Stimulated activated naive B cell treated with anti-CD40 and anti-IgM and Interleukin-4, amounts not matched to agents 10 μg/mL and 1 μg/mL and 100 μg/mL, for 72 hours (primary cell): ENCODE measurements around the gene BIRC7.

ENCODE experiments used
- ATAC-seq, 2 donors: fragments of 150-1000 bp; cut with Tn5 transposase; replicated peaks; 2 replicates each; pipeline ENCODE4 v1.10.0; 2021; ENCODE audit warnings: moderate library complexity in 1 of 2
- DNase-seq: peaks from one replicate; pipeline ENCODE4 v3.0.0; 2021
- H3K27ac Mint-ChIP-seq: one replicate; pipeline ENCODE4 v1.8.0; 2022; ENCODE audit warnings: mild to moderate bottlenecking, mixed read lengths
- H3K27me3 Mint-ChIP-seq, 2 donors: one replicate each; pipeline ENCODE4 v1.8.0; 2022; ENCODE audit warnings: mixed read lengths in 2 of 2
- H3K36me3 Mint-ChIP-seq, 2 donors: one replicate each; pipeline ENCODE4 v1.8.0; 2022; ENCODE audit warnings: mixed read lengths in 2 of 2, mild to moderate bottlenecking in 1 of 2
- H3K4me1 Mint-ChIP-seq, 2 donors: one replicate each; pipeline ENCODE4 v1.8.0; 2022; ENCODE audit warnings: mixed read lengths in 2 of 2, mild to moderate bottlenecking in 1 of 2
- H3K4me3 Mint-ChIP-seq, 2 donors: one replicate each; pipeline ENCODE4 v1.8.0; 2022; ENCODE audit warnings: mild to moderate bottlenecking in 2 of 2, mixed read lengths in 2 of 2, moderate library complexity in 1 of 2
- H3K9me3 Mint-ChIP-seq, 2 donors: one replicate each; pipeline ENCODE4 v1.8.0; 2022; ENCODE audit warnings: mixed read lengths in 2 of 2, mild to moderate bottlenecking in 1 of 2

The BIRC7 gene

DNA sequence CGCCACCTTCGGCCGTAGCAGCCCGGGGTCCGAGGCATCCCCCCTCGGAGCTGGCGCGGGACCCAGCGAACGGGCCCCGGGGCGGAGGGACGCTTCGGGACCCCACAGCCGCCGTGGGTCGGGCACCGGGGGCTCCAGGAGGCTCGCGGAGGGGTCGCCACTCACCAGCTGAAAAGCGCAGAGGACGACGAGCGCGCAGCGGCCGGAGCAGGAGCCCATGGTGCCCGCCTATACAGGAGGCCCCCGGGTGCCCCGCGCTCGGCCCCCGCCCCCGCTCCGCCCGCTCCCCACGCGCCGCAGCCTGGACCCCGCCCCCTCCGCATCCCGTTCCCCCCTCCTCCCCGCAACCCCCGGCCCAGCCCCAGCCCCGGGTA lies 18.5 kb downstream of the BIRC7 start, which contains the start of gene NKAIN4:
NKAIN4 (minus strand) TSS at position 232 of the 374 bp plus-strand sequence; CDS start at position 219, 13 bp downstream.
- DNase-seq (no peak), ATAC-seq (no peak)
- Mint-ChIP-seq H3K36me3 (no peaks in the 10 kb centered on the region), H3K27me3 (peaks cover 71 to 88% of the 10 kb centered on the region in 2 donors), H3K9me3 (no peaks in the 10 kb centered on the region), H3K4me3 (peak within 1 kb of the TSS; percentile 49 to 61), H3K4me1 (peaks cover 15 to 25% of the 10 kb centered on the region in 2 donors), H3K27ac (no peak within 1 kb of the TSS)

DNA sequence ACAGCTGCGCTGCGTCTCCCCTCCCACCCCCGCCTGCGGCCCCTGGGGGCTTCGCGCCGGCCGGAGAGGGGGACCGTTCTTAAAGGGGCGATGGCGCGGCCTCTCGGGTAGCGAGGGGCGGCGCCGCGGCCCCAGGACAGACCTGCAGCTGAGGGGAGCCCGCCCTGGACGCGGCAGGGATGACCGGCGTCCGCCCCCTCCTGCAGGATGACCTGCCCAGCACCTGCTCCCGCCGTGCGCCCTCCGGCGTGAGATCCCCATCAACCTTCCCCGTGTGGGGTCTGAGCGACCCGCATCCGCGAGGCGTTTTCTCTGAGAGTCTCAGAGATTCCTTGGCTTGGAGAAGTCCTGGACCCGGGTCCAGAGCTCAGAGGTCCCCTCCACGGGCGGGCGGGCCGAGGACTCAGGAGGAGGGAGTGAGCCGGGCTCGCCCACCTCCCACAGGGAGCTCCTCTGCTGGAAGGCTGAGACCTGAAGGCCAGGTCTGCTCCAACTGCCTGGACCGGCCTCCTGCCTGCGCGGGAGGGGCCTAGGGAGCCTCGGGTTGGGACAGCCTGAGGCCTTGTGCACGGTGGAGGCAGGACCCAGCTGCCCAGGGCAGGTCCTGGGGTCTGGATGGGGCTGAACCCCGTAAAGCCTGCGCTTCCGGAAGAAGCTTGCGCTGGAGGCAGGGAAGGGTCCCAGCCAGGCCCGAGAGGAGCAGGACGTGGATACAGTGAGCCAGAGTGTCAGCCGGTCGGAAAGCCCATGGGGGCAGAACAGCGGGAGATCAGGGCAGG lies 19.1 kb downstream of the BIRC7 start:
- Mint-ChIP-seq H3K27me3 (peaks cover 68 to 88% of the 10 kb centered on the region in 2 donors), H3K4me3 (peak overlapping the region; percentile 49 to 61), H3K27ac (no peak overlapping the region)

DNA sequence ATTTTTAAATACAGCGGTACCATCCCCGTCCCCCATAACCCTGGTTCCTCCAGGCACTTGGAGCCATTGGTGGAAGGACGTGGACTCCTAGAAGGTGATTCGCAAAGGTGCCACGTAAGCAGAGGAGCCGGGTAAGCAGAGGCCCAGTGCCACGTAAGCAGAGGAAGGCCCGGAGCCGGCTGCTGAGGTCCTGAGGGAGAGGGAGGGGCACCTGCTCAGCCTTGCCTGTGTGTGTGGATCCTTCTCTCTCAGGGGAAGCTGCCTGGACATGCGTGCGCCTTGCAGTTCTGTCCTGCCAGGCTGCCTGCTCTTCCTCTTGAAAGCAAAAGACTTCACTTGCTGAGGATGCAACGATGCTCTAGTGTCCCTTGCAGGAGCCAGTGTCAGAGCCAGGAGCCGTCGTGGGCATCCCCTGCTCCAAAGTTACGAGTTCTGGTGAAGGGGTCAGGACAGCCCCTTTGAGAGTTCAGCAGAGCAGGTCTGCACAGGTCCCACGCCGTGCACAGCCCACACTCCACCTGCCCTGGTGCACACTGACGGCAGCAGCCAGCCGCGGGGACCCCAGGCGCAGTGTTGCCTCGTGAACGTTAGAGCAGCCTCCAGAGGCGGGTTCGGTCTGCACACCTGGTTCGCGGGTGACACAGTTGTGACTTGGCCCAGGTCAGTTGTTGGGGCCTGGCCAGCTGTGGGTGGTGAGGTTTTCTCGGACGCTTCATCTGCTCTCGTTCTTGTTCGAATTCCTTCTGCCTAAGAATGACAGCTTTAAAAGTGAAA lies 20.4 kb downstream of the BIRC7 start:
- Mint-ChIP-seq H3K4me3 (no peak overlapping the region), H3K9me3 (no peaks in the 10 kb centered on the region), H3K4me1 (peaks cover 10 to 17% of the 10 kb centered on the region in 2 donors), H3K27ac (no peak overlapping the region), H3K27me3 (peaks cover 70 to 88% of the 10 kb centered on the region in 2 donors), H3K36me3 (no peaks in the 10 kb centered on the region)
- ATAC-seq (peak in 1 of 2 donors; percentile 16), DNase-seq (no peak)

More for the DNA sequence above, 19.1 kb downstream of the BIRC7 start:
- no peaks in the 10 kb centered on the region for H3K9me3 Mint-ChIP-seq
- H3K36me3 Mint-ChIP-seq, result no peaks in the 10 kb centered on the region
- H3K4me1 Mint-ChIP-seq, result peaks cover 13 to 22% of the 10 kb centered on the region in 2 donors
- DNase-seq (no peak), ATAC-seq (no peak)

DNA sequence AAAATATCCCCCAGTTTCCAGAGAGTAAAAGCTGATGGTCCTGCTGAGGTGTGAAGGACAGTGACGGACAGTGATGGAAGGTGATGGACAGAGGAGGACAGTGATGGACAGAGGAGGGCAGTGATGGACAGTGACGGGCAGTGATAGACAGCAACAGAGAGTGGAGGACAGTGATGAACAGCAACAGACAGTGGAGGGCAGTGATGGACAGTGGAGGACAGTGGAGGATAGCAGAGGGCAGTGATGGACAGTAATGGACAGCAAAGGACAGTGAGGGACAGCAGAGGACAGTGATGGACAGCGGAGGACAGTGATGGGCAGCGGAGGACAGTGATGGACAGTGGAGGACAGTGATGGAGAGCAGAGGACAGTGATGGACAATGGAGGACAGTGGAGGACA lies 21.2 kb downstream of the BIRC7 start:
- Mint-ChIP-seq H3K36me3 (no peaks in the 10 kb centered on the region), H3K4me1 (peaks cover 8 to 17% of the 10 kb centered on the region in 2 donors), H3K27ac (peak overlapping the region; percentile 37), H3K9me3 (no peaks in the 10 kb centered on the region), H3K4me3 (no peak overlapping the region), H3K27me3 (peaks cover 72 to 91% of the 10 kb centered on the region in 2 donors)
- no peak for DNase-seq
- ATAC-seq, result no peak

DNA sequence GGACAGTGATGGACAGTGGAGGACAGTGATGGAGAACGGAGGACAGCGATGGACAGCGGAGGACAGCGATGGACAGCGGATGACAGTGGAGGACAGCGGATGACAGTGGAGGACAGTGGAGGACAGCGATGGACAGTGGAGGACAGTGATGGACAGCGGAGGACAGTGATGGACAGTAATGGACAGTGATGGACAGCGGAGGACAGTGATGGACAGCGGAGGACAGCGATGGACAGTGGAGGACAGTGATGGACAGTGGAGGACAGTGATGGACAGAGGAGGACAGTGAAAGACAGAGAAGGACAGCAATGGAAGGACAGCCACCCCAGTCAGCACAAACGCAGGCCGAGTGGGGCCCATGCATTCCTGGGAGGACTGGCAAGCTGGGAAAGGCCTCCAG lies 21.9 kb downstream of the BIRC7 start:
- Mint-ChIP-seq H3K36me3 (no peaks in the 10 kb centered on the region), H3K27ac (no peak overlapping the region), H3K9me3 (no peaks in the 10 kb centered on the region), H3K4me1 (peaks cover 9 to 18% of the 10 kb centered on the region in 2 donors), H3K27me3 (peaks cover 70 to 91% of the 10 kb centered on the region in 2 donors), H3K4me3 (no peak overlapping the region)
- no peak for DNase-seq
- ATAC-seq, result no peak

DNA sequence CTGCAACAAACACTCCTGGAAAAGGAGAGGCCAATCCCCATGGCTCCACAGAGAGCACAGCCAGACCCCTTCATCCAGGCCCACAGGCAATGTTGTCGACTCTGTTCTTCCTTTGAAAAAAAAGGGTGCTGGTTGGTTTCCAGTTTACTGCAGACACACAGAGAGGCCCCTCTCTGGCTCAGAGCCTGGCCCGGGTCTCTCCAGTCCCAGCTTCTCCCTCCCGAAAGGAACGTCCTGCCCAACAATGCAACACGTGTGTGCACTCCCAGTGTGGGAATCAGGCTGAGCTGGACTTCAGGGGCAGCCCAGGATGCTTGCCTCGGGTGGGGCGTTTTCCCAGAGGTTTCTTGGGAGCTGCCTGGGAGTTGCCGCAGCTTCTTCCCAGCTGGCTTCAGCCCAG lies 23.1 kb downstream of the BIRC7 start:
- DNase-seq, result no peak
- no peaks in the 10 kb centered on the region for H3K36me3 Mint-ChIP-seq
- H3K27ac Mint-ChIP-seq, result no peak overlapping the region
- ATAC-seq, result no peak
- peaks cover 72 to 92% of the 10 kb centered on the region in 2 donors for H3K27me3 Mint-ChIP-seq
- H3K4me3 Mint-ChIP-seq, result no peak overlapping the region
- peaks cover 4 to 7% of the 10 kb centered on the region in 2 donors for H3K4me1 Mint-ChIP-seq
- no peaks in the 10 kb centered on the region for H3K9me3 Mint-ChIP-seq

DNA sequence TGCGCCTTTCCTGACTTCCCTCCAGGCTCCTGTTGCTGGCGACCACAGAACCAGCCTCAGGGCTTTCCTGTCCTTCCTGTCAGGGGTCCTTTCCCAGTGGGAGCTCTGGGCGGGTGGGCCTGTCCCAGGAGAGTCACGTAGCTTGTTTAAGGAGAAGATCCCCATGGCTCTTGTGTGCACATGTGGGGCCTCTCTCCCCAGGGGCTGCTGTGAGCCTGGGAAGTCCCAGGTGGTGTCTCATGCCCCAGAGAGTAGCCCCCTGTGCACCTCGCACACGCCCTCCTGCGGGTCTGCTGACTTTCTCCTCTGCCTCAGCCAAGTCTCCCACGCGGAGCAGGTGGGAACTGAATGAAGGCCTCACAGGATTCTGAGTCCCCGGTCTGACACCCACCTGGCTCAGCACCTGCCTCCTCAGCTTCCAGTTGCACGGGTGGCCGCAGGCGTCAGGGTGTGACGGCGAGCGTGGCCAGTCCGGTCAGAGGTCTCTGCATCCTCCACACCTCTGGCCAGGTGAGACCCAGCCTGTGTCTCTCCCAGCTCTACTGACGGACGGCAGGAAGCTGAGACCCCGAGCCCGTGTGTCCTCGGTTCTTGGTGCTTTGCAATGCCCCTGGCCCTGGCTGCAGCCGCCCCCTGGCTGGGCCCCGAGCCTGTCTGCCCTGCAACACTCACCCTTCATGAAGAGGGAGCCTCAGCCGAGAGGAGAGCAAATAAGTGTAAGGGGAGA lies 24.2 kb downstream of the BIRC7 start:
- Mint-ChIP-seq H3K27ac (no peak overlapping the region), H3K4me1 (peaks cover 1 to 6% of the 10 kb centered on the region in 2 donors), H3K36me3 (no peaks in the 10 kb centered on the region), H3K27me3 (peaks cover 79 to 99% of the 10 kb centered on the region in 2 donors), H3K9me3 (no peaks in the 10 kb centered on the region), H3K4me3 (no peak overlapping the region)
- DNase-seq (no peak), ATAC-seq (no peak)

DNA sequence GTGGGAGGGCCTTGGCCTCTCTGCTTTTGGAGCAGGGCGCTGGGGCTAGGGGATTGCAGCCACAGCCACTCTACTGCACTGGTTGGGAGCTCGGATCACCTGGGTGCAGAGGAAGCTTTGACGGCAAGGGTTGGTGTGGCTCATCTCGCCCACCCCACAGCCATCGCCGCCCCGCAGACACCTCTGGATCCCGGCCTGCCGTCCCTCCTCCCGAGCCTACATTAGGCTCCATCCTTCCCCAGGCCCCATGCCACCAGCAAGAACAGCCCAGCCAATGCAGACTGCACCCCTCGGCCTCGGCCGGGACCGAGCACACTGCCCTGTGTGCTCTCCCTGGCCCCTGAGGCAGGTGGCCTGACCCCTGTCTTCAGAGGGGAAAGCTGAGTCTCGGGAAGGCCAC lies 24.8 kb downstream of the BIRC7 start:
- H3K36me3 Mint-ChIP-seq, result no peaks in the 10 kb centered on the region
- no peak for ATAC-seq
- H3K9me3 Mint-ChIP-seq, result no peaks in the 10 kb centered on the region
- peaks cover 1 to 6% of the 10 kb centered on the region in 2 donors for H3K4me1 Mint-ChIP-seq
- H3K4me3 Mint-ChIP-seq, result no peak overlapping the region
- peaks cover 73 to 97% of the 10 kb centered on the region in 2 donors for H3K27me3 Mint-ChIP-seq
- no peak overlapping the region for H3K27ac Mint-ChIP-seq
- no peak for DNase-seq

DNA sequence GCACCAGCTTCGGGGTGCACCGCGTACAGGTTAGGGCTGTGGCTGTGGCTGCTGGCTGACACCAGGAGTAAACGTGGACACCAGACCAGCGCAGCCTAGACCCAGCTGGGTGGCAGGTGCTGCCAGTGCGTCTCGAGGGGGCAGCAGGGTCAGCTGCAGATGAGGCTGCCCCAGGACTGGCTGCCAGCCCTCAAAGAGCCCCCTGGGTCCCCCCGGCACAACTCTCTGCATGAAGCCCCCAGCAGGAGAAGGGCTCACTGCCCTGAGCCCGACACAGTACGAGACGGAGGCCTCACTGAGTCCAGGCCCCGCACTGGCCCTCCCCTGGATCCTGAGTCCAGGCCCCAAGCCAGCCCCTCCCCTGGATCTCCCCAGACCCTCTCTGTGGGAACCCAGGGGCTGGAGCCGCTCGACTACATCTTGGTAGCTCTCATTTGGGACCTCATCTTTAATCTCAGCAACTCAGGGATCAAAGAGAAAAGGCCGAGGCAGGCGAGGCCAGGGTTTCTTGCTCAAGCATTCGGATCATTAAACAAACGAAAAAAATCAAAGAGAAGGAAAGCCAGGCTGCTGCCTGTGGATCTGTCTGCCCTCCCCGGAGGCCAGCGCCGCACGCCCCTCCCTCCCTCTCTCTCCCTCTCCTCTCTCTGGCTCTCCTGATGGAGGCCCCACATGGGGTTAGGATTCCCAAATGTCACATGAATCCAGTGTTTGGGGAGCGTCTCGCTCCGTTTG lies 25.5 kb downstream of the BIRC7 start:
- peaks cover 1 to 6% of the 10 kb centered on the region in 2 donors for H3K4me1 Mint-ChIP-seq
- no peaks in the 10 kb centered on the region for H3K36me3 Mint-ChIP-seq
- ATAC-seq (no peak), DNase-seq (no peak)
- H3K9me3 Mint-ChIP-seq, result no peaks in the 10 kb centered on the region
- no peak overlapping the region for H3K4me3 Mint-ChIP-seq
- peaks cover 65 to 90% of the 10 kb centered on the region in 2 donors for H3K27me3 Mint-ChIP-seq
- no peak overlapping the region for H3K27ac Mint-ChIP-seq

DNA sequence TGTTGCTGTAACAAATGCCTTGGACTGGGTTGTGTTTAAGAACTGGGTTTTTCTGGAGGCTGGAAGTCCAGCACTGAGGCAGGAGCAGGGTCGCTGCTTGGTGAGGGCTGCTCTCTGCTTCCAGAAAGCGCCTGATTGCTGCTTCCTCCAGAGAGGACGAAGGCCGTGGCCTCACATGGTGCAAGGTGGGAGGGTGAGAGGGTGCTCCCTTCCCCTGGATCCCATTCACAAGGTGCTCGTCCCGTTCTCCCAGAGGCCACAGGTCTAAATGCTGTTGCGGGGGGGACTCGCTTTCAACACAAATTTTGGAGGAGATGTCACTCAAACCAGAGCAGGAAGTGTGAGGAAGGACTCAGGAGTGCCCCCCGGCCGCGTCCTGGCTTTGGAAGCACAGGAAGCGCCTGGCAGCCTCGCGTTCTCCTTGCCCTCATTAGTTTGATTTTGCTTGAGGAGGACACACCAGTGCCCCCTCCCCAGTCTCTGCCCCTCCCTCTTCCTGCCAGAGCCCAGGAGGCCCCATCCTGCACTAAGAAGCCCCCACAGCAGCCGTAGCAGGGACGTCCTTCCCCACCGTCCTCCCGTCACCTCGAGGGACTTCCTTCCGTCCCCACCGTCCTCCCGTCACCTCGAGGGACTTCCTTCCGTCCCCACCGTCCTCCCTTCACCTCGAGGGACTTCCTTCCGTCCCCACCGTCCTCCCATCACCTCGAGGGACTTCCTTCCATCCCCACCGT lies 26.3 kb downstream of the BIRC7 start:
- H3K4me1 Mint-ChIP-seq, result peaks cover 1 to 6% of the 10 kb centered on the region in 2 donors
- no peak overlapping the region for H3K4me3 Mint-ChIP-seq
- ATAC-seq, result no peak
- no peaks in the 10 kb centered on the region for H3K36me3 Mint-ChIP-seq
- H3K27me3 Mint-ChIP-seq, result peaks cover 58 to 84% of the 10 kb centered on the region in 2 donors
- no peak for DNase-seq
- H3K27ac Mint-ChIP-seq, result no peak overlapping the region
- no peaks in the 10 kb centered on the region for H3K9me3 Mint-ChIP-seq

DNA sequence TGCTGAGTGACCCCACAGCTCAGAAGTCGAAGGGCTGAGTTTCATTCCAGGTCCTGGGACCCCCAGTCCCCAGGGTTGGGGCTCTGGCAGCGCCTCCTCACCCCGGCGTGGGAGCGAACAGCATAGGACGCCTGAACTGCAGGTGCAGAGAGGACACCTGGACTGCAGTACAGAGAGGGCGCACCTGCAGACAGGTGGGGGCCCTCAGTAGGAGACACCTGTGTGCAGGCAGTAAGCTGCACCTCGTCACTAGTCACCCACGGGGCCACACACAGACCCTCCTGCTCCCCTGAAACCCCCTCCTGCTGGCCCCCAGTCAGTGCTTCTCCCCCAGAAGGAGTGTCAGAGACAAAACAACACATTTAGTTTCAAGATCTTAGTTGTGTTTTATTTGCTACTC lies 27.1 kb downstream of the BIRC7 start:
- Mint-ChIP-seq H3K27me3 (peaks cover 49 to 84% of the 10 kb centered on the region in 2 donors), H3K4me1 (peaks cover 1 to 6% of the 10 kb centered on the region in 2 donors), H3K9me3 (no peaks in the 10 kb centered on the region), H3K36me3 (no peaks in the 10 kb centered on the region), H3K4me3 (no peak overlapping the region), H3K27ac (no peak overlapping the region)
- ATAC-seq (no peak), DNase-seq (no peak)

DNA sequence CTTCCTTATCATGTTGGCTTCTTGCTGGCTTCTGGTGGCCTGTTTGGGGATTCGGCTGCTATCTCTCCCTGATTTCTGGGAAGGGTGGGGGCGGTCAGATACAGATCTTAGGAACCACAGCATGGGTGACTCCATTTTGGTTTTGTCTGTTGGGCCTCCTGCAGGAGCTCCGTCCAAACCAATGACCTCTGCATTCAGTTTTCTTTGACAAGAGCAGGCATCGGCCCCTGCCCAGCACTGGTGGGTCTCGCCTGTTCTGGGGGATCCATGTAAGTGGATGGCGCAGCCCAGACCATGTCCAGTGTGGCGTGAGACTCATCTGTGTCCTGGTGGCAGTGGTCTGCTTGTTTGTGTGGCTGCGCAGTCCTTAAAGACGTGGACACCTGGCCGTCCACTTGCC lies 28.3 kb downstream of the BIRC7 start:
- ATAC-seq (no peak), DNase-seq (no peak)
- Mint-ChIP-seq H3K27me3 (peaks cover 43 to 79% of the 10 kb centered on the region in 2 donors), H3K4me3 (no peak overlapping the region), H3K36me3 (no peaks in the 10 kb centered on the region), H3K4me1 (peaks cover 1 to 6% of the 10 kb centered on the region in 2 donors), H3K27ac (no peak overlapping the region), H3K9me3 (no peaks in the 10 kb centered on the region)

DNA sequence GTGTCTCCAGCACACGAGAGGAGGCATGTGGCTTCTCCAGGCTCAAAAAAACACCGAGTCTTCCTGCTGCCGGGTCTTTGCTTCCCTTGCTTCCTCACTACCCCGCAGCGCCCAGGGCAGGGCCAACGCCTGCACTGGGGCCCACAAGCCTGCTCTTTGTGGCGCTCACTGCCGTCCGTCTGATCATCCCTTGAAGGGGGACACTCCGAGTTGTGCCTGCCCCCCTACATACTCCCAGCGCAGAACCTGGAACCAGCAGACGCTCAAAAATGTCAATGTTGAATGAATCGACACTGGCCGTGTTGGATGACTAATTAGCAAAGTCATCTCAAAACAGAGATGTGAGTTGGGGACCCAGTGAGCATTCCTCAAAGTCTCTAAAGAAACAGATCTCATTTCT lies 28.8 kb downstream of the BIRC7 start:
- Mint-ChIP-seq H3K4me1 (peaks cover 1 to 6% of the 10 kb centered on the region in 2 donors), H3K27ac (peak overlapping the region; percentile 11), H3K27me3 (peaks cover 38 to 74% of the 10 kb centered on the region in 2 donors), H3K4me3 (no peak overlapping the region), H3K36me3 (no peaks in the 10 kb centered on the region), H3K9me3 (no peaks in the 10 kb centered on the region)
- DNase-seq (no peak), ATAC-seq (no peak)
